ENCODE measurements around the gene RARG. TPM values are rescaled to one million over a fixed set of nuclear protein-coding genes. Genes with fewer than 3 reads are reported as not detected.

RARG gene
- total and polyA plus RNA-seq, 8 donors: 38.2 to 62.5 (median 46.7) TPM

- peak in 3 of 4 donors; percentile 60 to 83 (median 78) for DNase-seq
- Histone ChIP-seq H3K9me3 (no peaks in the 10 kb centered on the region), H3K36me3 (no peaks in the 10 kb centered on the region), H3K4me3 (peak overlapping the region; percentile 63 to 65), H3K4me1 (peaks cover 7 to 31% of the 10 kb centered on the region in 2 donors), H3K27ac (peak overlapping the region; percentile 76 to 81), H3K27me3 (peaks cover 0 to 42% of the 10 kb centered on the region in 2 donors)
- TF ChIP-seq, protein P1, sequence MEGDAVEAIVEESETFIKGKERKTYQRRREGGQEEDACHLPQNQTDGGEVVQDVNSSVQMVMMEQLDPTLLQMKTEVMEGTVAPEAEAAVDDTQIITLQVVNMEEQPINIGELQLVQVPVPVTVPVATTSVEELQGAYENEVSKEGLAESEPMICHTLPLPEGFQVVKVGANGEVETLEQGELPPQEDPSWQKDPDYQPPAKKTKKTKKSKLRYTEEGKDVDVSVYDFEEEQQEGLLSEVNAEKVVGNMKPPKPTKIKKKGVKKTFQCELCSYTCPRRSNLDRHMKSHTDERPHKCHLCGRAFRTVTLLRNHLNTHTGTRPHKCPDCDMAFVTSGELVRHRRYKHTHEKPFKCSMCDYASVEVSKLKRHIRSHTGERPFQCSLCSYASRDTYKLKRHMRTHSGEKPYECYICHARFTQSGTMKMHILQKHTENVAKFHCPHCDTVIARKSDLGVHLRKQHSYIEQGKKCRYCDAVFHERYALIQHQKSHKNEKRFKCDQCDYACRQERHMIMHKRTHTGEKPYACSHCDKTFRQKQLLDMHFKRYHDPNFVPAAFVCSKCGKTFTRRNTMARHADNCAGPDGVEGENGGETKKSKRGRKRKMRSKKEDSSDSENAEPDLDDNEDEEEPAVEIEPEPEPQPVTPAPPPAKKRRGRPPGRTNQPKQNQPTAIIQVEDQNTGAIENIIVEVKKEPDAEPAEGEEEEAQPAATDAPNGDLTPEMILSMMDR (IDR thresholded peaks at IDR 0.05): no peak
- intact Hi-C loops (cut with DNase I): no loop called here
- ATAC-seq: peak; percentile 77
Observed at GRCh38 chr12:53232646-53233461, 845 bp upstream of the RARG start.

DNA sequence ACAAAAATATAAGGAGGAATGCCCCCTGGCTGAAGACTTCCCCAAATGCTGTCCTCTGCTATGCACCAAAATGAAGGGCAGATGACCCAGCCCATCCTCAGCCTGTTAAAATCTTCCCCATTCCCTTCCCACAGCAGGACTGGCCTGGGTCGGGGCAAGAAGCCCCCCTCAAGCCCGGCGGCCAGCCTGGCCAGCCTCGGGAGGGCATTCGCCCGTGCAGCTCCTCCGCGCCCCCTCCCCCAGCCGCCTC is 413 bp downstream of the RARG start:
- TF ChIP-seq, protein P1 (IDR thresholded peaks at IDR 0.05): no peak
- no peaks in the 10 kb centered on the region for H3K9me3 ChIP-seq
- peaks cover 7 to 31% of the 10 kb centered on the region in 2 donors for H3K4me1 ChIP-seq
- H3K27me3 ChIP-seq: peaks cover 0 to 42% of the 10 kb centered on the region in 2 donors
- H3K36me3 ChIP-seq: no peaks in the 10 kb centered on the region
- intact Hi-C loops (cut with DNase I): no loop called here
- DNase-seq (no peak), ATAC-seq (no peak)
- H3K27ac ChIP-seq: peak overlapping the region; percentile 76 to 81
- peak overlapping the region; percentile 63 to 65 for H3K4me3 ChIP-seq

GRCh38 chr12:53230108-53230845 is 1.7 kb downstream of the RARG start:
- Histone ChIP-seq H3K4me3 (no peak overlapping the region), H3K4me1 (peaks cover 8 to 37% of the 10 kb centered on the region in 2 donors), H3K27me3 (peaks cover 0 to 42% of the 10 kb centered on the region in 2 donors), H3K36me3 (no peaks in the 10 kb centered on the region), H3K9me3 (no peaks in the 10 kb centered on the region), H3K27ac (no peak overlapping the region)
- ATAC-seq: peak; percentile 57
- intact Hi-C loops (cut with DNase I): no loop called here
- DNase-seq: peak in 3 of 4 donors; percentile 73 to 82 (median 73)
- TF ChIP-seq, protein P1 (IDR thresholded peaks at IDR 0.05): no peak

- H3K27ac ChIP-seq: no peak overlapping the region
- DNase-seq (no peak), ATAC-seq (no peak)
- no peak overlapping the region for H3K4me3 ChIP-seq
- H3K27me3 ChIP-seq: peaks cover 0 to 34% of the 10 kb centered on the region in 2 donors
- no peaks in the 10 kb centered on the region for H3K36me3 ChIP-seq
- H3K4me1 ChIP-seq: peaks cover 16 to 46% of the 10 kb centered on the region in 2 donors
- no peaks in the 10 kb centered on the region for H3K9me3 ChIP-seq
- intact Hi-C loops (cut with DNase I): no loop called here
- TF ChIP-seq, protein P1 (IDR thresholded peaks at IDR 0.05): no peak
Observed at GRCh38 chr12:53229454-53229853, 2.6 kb downstream of the RARG start.

- ATAC-seq: no peak
- intact Hi-C loops (cut with DNase I): no loop called here
- Histone ChIP-seq H3K27me3 (peaks cover 0 to 19% of the 10 kb centered on the region in 2 donors), H3K4me3 (no peak overlapping the region), H3K27ac (no peak overlapping the region), H3K9me3 (no peaks in the 10 kb centered on the region), H3K4me1 (peaks cover 25 to 50% of the 10 kb centered on the region in 2 donors), H3K36me3 (no peaks in the 10 kb centered on the region)
- DNase-seq: no peak
- TF ChIP-seq, protein P1 (IDR thresholded peaks at IDR 0.05): no peak
Observed at GRCh38 chr12:53227836-53228235, 4.2 kb downstream of the RARG start.

Measured in left lung (tissue), 10 donors.